Prostate gland (tissue), 2 donors: Measurements from ENCODE around the gene KIF2A. TPM values are rescaled to one million over a fixed set of nuclear protein-coding genes. Genes with fewer than 3 reads are reported as not detected.
"Not testable (repeated sequence)": the region's sequence is repeated elsewhere in the genome, so short reads cannot be mapped to it uniquely, and the experiment has no call there.

Experiments
- DNase-seq: peaks from one replicate; pipeline ENCODE4 v3.0.0-alpha.2; 2019; ENCODE audit warnings: low spot score
- H3K27ac ChIP-seq, 2 donors: fragments of 200-600 bp; sonication (generic); 2 replicates each; pipeline ENCODE4 v1.5.1; 2017 to 2019
- H3K27me3 ChIP-seq: fragments of 200-600 bp; sonication (generic); replicated peaks from 2 replicates; pipeline ENCODE4 v1.5.1; 2019; ENCODE audit not compliant: insufficient read depth
- H3K36me3 ChIP-seq, 2 donors: fragments of 200-600 bp; sonication (generic); 1 replicate in 1 of 2; 2 replicates in 1 of 2; pipeline versions ENCODE4 v1.5.1 to v1.8.1; 2017 to 2019
- H3K4me1 ChIP-seq: fragments of 200-600 bp; sonication (generic); replicated peaks from 2 replicates; pipeline ENCODE4 v1.5.1; 2019
- H3K4me3 ChIP-seq, 2 donors: fragments of 200-600 bp; sonication (generic); 2 replicates each; pipeline ENCODE4 v1.5.1; 2017 to 2019
- H3K9me3 ChIP-seq: fragments of 200-600 bp; sonication (generic); 2 replicates; pipeline ENCODE4 v1.5.1; 2017
- POLR2A ChIP-seq: fragments of 450-650 bp; IDR thresholded peaks from one replicate; pipeline ENCODE4 v1.6.1; 2016; ENCODE audit warnings: antibody characterized with exemption, mild to moderate bottlenecking
- POLR2AphosphoS5 ChIP-seq: sonication (generic); formaldehyde crosslinking; IDR thresholded peaks from one replicate; pipeline ENCODE4 v1.6.1; 2017; ENCODE audit warnings: antibody characterized with exemption
- WGBS: methylation state at CpG from one replicate; pipeline ENCODE4 v1.1.5; 2018; 5-methylcytosine and 5-hydroxymethylcytosine counted together
- intact Hi-C: fragments of 100-400 bp; cut with DNase I; formaldehyde crosslinking; loops from one replicate; pipeline ENCODE4 v1.14.2; 2022
- total RNA-seq, 2 donors: library from RNA; depleted of rRNA; stranded (reverse); fragments of >200 nt; gene quantifications; one replicate each; pipeline ENCODE4 v1.1.0, GENCODE V29; 2016
- TF ChIP-seq, protein P1 (sequence below), 4 experiments: fragments of 200-600 bp in 2 of 4; fragments of 450-650 bp in 2 of 4; sonication (generic) in 2 of 4; IDR thresholded peaks; 1 replicate in 3 of 4; 2 replicates in 1 of 4; pipeline ENCODE4 v1.5.1; 2016 to 2019; ENCODE audit warnings: antibody characterized with exemption in 4 of 4, mild to moderate bottlenecking in 2 of 4, moderate library complexity in 2 of 4

Gene KIF2A
- total RNA-seq, 2 donors from 2014 or later, result 20.3 to 43.4 TPM

DNA sequence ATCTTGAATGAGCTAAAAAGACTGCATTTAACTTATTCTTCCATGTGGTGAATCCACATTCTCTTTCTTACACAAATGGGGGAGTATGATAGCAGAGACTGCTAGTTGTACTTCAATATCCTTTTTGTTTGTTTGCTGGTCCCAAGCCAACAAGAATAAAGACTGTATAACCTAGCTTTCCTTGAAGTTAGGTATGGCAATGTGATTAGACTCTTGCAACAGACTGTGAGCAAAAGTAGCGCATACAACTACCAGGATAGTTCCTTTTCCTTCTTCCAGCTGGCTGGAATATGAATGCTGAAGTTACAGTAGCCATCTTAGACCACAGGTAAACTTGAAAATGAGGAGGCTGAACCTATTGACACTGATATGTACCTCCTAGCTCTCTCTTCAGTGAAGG, 17.9 kb upstream of the KIF2A start:
- H3K27me3 ChIP-seq, result no peaks in the 10 kb centered on the region
- no peak overlapping the region for H3K4me3 ChIP-seq
- intact Hi-C loops, result no loop called here
- no peak overlapping the region for H3K27ac ChIP-seq
- 95% methylated on average over 1 of the region's 1 CpG for WGBS
- no peaks in the 10 kb centered on the region for H3K4me1 ChIP-seq
- TF ChIP-seq POLR2AphosphoS5 (no peak), POLR2A (no peak)
- TF ChIP-seq, protein P1, sequence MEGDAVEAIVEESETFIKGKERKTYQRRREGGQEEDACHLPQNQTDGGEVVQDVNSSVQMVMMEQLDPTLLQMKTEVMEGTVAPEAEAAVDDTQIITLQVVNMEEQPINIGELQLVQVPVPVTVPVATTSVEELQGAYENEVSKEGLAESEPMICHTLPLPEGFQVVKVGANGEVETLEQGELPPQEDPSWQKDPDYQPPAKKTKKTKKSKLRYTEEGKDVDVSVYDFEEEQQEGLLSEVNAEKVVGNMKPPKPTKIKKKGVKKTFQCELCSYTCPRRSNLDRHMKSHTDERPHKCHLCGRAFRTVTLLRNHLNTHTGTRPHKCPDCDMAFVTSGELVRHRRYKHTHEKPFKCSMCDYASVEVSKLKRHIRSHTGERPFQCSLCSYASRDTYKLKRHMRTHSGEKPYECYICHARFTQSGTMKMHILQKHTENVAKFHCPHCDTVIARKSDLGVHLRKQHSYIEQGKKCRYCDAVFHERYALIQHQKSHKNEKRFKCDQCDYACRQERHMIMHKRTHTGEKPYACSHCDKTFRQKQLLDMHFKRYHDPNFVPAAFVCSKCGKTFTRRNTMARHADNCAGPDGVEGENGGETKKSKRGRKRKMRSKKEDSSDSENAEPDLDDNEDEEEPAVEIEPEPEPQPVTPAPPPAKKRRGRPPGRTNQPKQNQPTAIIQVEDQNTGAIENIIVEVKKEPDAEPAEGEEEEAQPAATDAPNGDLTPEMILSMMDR (IDR thresholded peaks at IDR 0.05), result no peak
- no peak for DNase-seq
- no peaks in the 10 kb centered on the region for H3K9me3 ChIP-seq
- no peaks in the 10 kb centered on the region for H3K36me3 ChIP-seq

DNA sequence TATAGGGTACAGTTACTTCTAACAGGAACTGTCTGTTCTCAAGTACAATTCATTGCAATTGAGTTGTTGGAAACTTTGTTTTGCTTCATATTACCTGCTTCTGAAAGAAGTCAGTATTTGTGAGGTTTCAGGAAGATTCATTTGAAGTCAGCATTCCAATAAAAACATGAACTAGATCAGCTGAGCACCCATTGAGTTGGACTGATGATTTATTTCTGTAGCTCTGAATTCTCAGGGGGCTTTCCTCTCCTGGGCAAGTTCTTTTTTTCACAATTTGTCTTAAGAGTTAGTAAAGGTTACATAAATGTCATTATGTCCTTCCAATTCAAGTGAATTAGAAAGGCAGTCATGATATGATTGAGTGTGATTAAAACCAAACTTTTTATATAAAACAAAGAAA, 16.2 kb upstream of the KIF2A start:
- H3K27me3 ChIP-seq, result no peaks in the 10 kb centered on the region
- no peak for DNase-seq
- intact Hi-C loops, result no loop called here

DNA sequence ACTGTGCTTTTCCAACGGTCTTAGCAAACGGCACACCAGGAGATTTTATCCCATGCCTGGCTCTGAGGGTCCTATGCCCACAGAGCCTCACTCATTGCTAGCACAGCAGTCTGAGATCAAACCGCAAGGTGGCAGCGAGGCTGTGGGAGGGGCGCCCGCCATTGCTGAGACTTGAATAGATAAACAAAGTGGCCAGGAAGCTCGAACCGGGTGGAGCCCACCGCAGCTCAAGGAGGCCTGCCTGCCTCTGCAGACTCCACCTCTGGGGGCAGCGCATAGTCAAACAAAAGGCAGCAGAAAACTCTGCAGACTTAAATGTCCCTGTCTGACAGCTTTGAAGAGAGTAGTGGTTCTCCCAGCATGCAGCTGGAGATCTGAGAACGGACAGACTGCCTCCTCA, 14.2 kb upstream of the KIF2A start:
- H3K36me3 ChIP-seq, H3K4me3 ChIP-seq, DNase-seq, H3K4me1 ChIP-seq, H3K27ac ChIP-seq, H3K9me3 ChIP-seq, intact Hi-C loops, H3K27me3 ChIP-seq: not testable (repeated sequence)
- WGBS, result 82% methylated on average over 10 of the region's 11 CpGs

More for the DNA sequence above, 16.2 kb upstream of the KIF2A start:
- no peak for TF ChIP-seq POLR2A
- TF ChIP-seq, protein P1 (IDR thresholded peaks at IDR 0.05), result no peak
- no peak for TF ChIP-seq POLR2AphosphoS5
- Histone ChIP-seq H3K9me3 (no peaks in the 10 kb centered on the region), H3K4me3 (no peak overlapping the region), H3K36me3 (no peaks in the 10 kb centered on the region), H3K4me1 (no peaks in the 10 kb centered on the region), H3K27ac (no peak overlapping the region)

DNA sequence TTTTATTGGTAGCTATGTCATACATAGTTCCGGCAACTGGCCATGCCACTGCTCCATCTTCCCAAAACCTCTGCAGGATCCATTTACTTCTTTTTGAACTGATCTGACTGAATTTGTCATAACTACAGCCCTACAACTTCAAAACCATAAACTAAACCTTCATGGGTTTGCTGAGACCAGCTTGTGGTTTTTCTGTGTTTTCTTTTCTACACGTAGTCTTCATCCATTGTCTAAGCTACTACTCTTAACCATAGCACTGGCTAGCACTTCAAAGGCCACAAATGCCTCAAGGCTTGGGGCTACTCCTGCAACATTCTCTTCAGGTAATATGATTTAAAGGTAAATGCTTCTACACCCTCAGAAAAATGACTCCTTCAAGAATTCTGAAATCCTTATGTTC, 9.0 kb upstream of the KIF2A start:
- Histone ChIP-seq H3K36me3 (no peaks in the 10 kb centered on the region), H3K27me3 (no peaks in the 10 kb centered on the region), H3K4me1 (no peaks in the 10 kb centered on the region), H3K27ac (no peak overlapping the region), H3K4me3 (no peak overlapping the region), H3K9me3 (no peaks in the 10 kb centered on the region)
- no peak for DNase-seq
- WGBS, result 72% methylated on average over 2 of the region's 2 CpGs
- intact Hi-C loops, result no loop called here
- TF ChIP-seq POLR2A (no peak), POLR2AphosphoS5 (no peak)
- TF ChIP-seq, protein P1 (IDR thresholded peaks at IDR 0.05), result no peak

DNA sequence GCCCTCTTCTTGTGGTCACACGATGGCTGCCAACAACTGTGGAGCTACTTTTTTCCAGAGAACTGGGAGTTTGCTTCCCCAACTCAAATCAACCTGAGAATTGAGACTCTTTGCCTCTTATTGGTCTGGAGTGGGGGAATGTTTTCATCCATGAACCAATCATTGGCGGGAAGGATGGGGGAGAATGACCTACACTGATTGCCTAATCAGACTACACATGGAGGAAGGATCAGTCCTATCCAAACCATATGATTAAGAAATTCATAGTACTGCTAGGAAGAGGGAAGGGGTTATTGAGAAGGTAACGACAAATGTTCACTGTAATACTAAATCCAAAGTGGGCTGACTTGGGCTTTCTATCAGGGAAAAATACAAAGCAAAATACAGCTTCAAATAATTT, 7.9 kb upstream of the KIF2A start:
- intact Hi-C loops, result no loop called here
- WGBS, result 87% methylated on average over 3 of the region's 3 CpGs
- Histone ChIP-seq H3K4me1 (no peaks in the 10 kb centered on the region), H3K9me3 (no peaks in the 10 kb centered on the region), H3K27me3 (no peaks in the 10 kb centered on the region), H3K27ac (no peak overlapping the region), H3K4me3 (no peak overlapping the region), H3K36me3 (no peaks in the 10 kb centered on the region)
- no peak for TF ChIP-seq POLR2A
- TF ChIP-seq, protein P1 (IDR thresholded peaks at IDR 0.05), result no peak
- TF ChIP-seq POLR2AphosphoS5, result no peak
- no peak for DNase-seq
